Body of pancreas (tissue), 4 donors: ENCODE results near the gene KIF13A.

ENCODE experiments used
- CTCF ChIP-seq, 7 experiments: fragments of 450-650 bp in 4 of 7; fragments of 200-600 bp in 3 of 7; sonication (generic) in 3 of 7; IDR thresholded peaks; one replicate each; pipeline ENCODE4 v1.5.1; 2016 to 2019; ENCODE audit warnings: antibody characterized with exemption in 7 of 7
- POLR2A ChIP-seq, 3 donors: fragments of 450-650 bp; IDR thresholded peaks; one replicate each; pipeline ENCODE4 v1.6.1; 2016; ENCODE audit warnings: antibody characterized with exemption in 3 of 3, mild to moderate bottlenecking in 2 of 3

- no peak for TF ChIP-seq POLR2A (IDR thresholded peaks at IDR 0.05)
- no peak for TF ChIP-seq CTCF (IDR thresholded peaks at IDR 0.05)
Observed at GRCh38 chr6:17817763-17818162, 169.7 kb downstream of the KIF13A start.
